HepG2 (cell line): ENCODE data around the gene NEMP2. TPM values are rescaled to one million over a fixed set of nuclear protein-coding genes. Genes with fewer than 3 reads are reported as not detected.

ENCODE experiments used
- ETV5 ChIP-seq: IDR thresholded peaks from 2 replicates; pipeline ENCODE4 v1.6.1; 2018; ENCODE audit warnings: missing biosample characterization, missing genetic modification reagents, inconsistent platforms, borderline replicate concordance
- FOXA1 ChIP-seq, 2 experiments: fragments of 450-650 bp in 1 of 2; sonication (generic) in 1 of 2; formaldehyde crosslinking in 1 of 2; IDR thresholded peaks; 2 replicates each; pipeline versions ENCODE4 v1.4.0 to v1.6.1; 2016 to 2020; ENCODE audit warnings: missing genetic modification reagents in 1 of 2
- GATAD2A ChIP-seq: IDR thresholded peaks from 2 replicates; pipeline ENCODE4 v1.6.1; 2016
- LBX2 ChIP-seq: sonication (generic); formaldehyde crosslinking; IDR thresholded peaks from 2 replicates; pipeline ENCODE4 v1.5.0; 2020; ENCODE audit warnings: missing genetic modification reagents, mild to moderate bottlenecking, borderline replicate concordance
- NONO ChIP-seq, 2 experiments: fragments of 450-650 bp in 1 of 2; sonication (generic) in 1 of 2; formaldehyde crosslinking in 1 of 2; IDR thresholded peaks in 1 of 2; conservative IDR thresholded peaks in 1 of 2; 2 replicates each; pipeline versions ENCODE4 v1.6.1 to v1.8.0; 2017 to 2022; ENCODE audit warnings: mild to moderate bottlenecking in 1 of 2, missing genetic modification reagents in 1 of 2, moderate library complexity in 1 of 2
- POGK ChIP-seq: sonication (generic); formaldehyde crosslinking; conservative IDR thresholded peaks from 2 replicates; pipeline ENCODE4 v1.8.0; 2022; ENCODE audit warnings: mild to moderate bottlenecking, moderate library complexity, missing genetic modification reagents
- SALL1 ChIP-seq: sonication (generic); formaldehyde crosslinking; IDR thresholded peaks from 2 replicates; pipeline ENCODE4 v1.8.0; 2022; ENCODE audit warnings: mild to moderate bottlenecking, missing genetic modification reagents
- SATB2 ChIP-seq: sonication (generic); formaldehyde crosslinking; IDR thresholded peaks from 2 replicates; pipeline ENCODE4 v1.5.0; 2020; ENCODE audit warnings: missing genetic modification reagents
- SMAD1 ChIP-seq: sonication (generic); formaldehyde crosslinking; IDR thresholded peaks from 2 replicates; pipeline ENCODE4 v1.4.0; 2020; ENCODE audit warnings: missing genetic modification reagents, low read depth, mild to moderate bottlenecking, borderline replicate concordance
- ZBTB21 ChIP-seq: sonication (generic); formaldehyde crosslinking; IDR thresholded peaks from 2 replicates; pipeline ENCODE4 v1.4.0; 2020; ENCODE audit warnings: missing genetic modification reagents
- ZNF292 ChIP-seq: sonication (generic); formaldehyde crosslinking; IDR thresholded peaks from 2 replicates; pipeline ENCODE4 v1.8.1; 2022; ENCODE audit warnings: mild to moderate bottlenecking, low read depth, missing genetic modification reagents, borderline replicate concordance
- polyA plus RNA-seq, 8 experiments: library from polyadenylated mRNA; depleted of rRNA in 3 of 8; stranded (reverse) in 7 of 8; unstranded in 1 of 8; fragments of >200 nt; fragmentation: Illumina TruSeq in 4 of 8; extraction: Trizol in 4 of 8; gene quantifications; 2 replicates each; pipeline versions ENCODE4 v1.2.1 to v1.2.3, GENCODE V29; 2011 to 2016; ENCODE audit warnings: low read depth in 4 of 8, missing spikeins in 1 of 8, mixed read lengths in 1 of 8; ENCODE audit not compliant: insufficient read depth in 1 of 8
- total RNA-seq, 5 experiments: library from RNA; depleted of rRNA; stranded (reverse); fragments of >200 nt; fragmentation: Illumina TruSeq; extraction: Trizol; gene quantifications; 2 replicates each; pipeline ENCODE4 v1.2.3, GENCODE V29; 2016; ENCODE audit warnings: low read depth in 1 of 5
- TF ChIP-seq, protein P1 (sequence below): sonication (generic); formaldehyde crosslinking; IDR thresholded peaks from 2 replicates; pipeline ENCODE4 v1.4.0; 2020; ENCODE audit warnings: mild to moderate bottlenecking, missing genetic modification reagents
- TF ChIP-seq, protein P2 (sequence below): sonication (generic); formaldehyde crosslinking; IDR thresholded peaks from 2 replicates; pipeline ENCODE4 v1.8.0; 2022; ENCODE audit warnings: mild to moderate bottlenecking, missing genetic modification reagents
- TF ChIP-seq, protein P3 (sequence below): sonication (generic); formaldehyde crosslinking; IDR thresholded peaks from 2 replicates; pipeline ENCODE4 v1.4.0; 2020; ENCODE audit warnings: missing genetic modification reagents

NEMP2 gene
- total and polyA plus RNA-seq, 2 of the 13 experiments (the other 11 are each of a cell fraction or from before 2014, with no cell fraction given) = 2.4 to 9.8 TPM

GRCh38 chr2:190500054-190500502, 34.4 kb downstream of the NEMP2 start (continued):
- TF ChIP-seq, protein P1, sequence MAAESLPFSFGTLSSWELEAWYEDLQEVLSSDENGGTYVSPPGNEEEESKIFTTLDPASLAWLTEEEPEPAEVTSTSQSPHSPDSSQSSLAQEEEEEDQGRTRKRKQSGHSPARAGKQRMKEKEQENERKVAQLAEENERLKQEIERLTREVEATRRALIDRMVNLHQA (CRISPR knock-in tag) = no peak
- TF ChIP-seq, protein P2, sequence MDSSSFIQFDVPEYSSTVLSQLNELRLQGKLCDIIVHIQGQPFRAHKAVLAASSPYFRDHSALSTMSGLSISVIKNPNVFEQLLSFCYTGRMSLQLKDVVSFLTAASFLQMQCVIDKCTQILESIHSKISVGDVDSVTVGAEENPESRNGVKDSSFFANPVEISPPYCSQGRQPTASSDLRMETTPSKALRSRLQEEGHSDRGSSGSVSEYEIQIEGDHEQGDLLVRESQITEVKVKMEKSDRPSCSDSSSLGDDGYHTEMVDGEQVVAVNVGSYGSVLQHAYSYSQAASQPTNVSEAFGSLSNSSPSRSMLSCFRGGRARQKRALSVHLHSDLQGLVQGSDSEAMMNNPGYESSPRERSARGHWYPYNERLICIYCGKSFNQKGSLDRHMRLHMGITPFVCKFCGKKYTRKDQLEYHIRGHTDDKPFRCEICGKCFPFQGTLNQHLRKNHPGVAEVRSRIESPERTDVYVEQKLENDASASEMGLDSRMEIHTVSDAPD (CRISPR knock-in tag) = no peak
- TF ChIP-seq FOXA1 (IDR thresholded peaks at IDR 0.05) (no peak), FOXA1 (CRISPR knock-in tag; IDR thresholded peaks at IDR 0.05) (peak; percentile 23; the same call in 1 of the 2 replicates), ETV5 (CRISPR knock-in tag) (no peak), SMAD1 (CRISPR knock-in tag) (no peak), NONO (IDR thresholded peaks at IDR 0.05) (no peak), NONO (CRISPR knock-in tag; conservative IDR thresholded peaks at IDR 0.05) (0 out of 2 replicates have a peak, but pooled peaks have one; percentile 49), SALL1 (0 out of 2 replicates have a peak, but pooled peaks have one; percentile 31), ZBTB21 (CRISPR knock-in tag) (no peak), ZNF292 (CRISPR knock-in tag) (peak; percentile 52; the same call in 1 of the 2 replicates), GATAD2A (CRISPR knock-in tag) (peak; percentile 44; the same call in 1 of the 2 replicates), SATB2 (CRISPR knock-in tag) (no peak), LBX2 (CRISPR knock-in tag) (no peak), POGK (CRISPR knock-in tag) (no peak)
- TF ChIP-seq, protein P3, sequence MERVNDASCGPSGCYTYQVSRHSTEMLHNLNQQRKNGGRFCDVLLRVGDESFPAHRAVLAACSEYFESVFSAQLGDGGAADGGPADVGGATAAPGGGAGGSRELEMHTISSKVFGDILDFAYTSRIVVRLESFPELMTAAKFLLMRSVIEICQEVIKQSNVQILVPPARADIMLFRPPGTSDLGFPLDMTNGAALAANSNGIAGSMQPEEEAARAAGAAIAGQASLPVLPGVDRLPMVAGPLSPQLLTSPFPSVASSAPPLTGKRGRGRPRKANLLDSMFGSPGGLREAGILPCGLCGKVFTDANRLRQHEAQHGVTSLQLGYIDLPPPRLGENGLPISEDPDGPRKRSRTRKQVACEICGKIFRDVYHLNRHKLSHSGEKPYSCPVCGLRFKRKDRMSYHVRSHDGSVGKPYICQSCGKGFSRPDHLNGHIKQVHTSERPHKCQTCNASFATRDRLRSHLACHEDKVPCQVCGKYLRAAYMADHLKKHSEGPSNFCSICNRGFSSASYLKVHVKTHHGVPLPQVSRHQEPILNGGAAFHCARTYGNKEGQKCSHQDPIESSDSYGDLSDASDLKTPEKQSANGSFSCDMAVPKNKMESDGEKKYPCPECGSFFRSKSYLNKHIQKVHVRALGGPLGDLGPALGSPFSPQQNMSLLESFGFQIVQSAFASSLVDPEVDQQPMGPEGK (CRISPR knock-in tag) = 0 out of 2 replicates have a peak, but pooled peaks have one; percentile 39
